ENCODE data around the gene POU5F1.

GRCh38 chr6:31130751-31131150, 39.7 kb downstream of the POU5F1 start:
- TF ChIP-seq POLR2AphosphoS5 (IDR thresholded peaks at IDR 0.05; ENCODE audit: low read depth, low read length) (no peak), POLR2A (IDR thresholded peaks at IDR 0.05; ENCODE audit: low read depth, low read length) (no peak), TAF1 (IDR thresholded peaks at IDR 0.05; ENCODE audit: borderline replicate concordance, low read depth, low read length) (no peak)
